DND-41 (cell line): ENCODE results near the gene DST.
A peak's percentile ranks its signal among the peaks of the same experiment; 100 is the strongest.

Experiments used
- ATAC-seq: fragments of 200-7000 bp; cut with Tn5 transposase; 3 replicates; pipeline ENCODE4 v1.9.1; 2021; ENCODE audit warnings: low read depth; ENCODE audit not compliant: insufficient read depth
- DNase-seq: peaks from one replicate; pipeline ENCODE4 v3.0.0-alpha.2; 2020
- H2AFZ ChIP-seq: 2 replicates; pipeline ENCODE4 v1.6.0; 2012; ENCODE audit warnings: low read depth, low read length
- H3K27ac ChIP-seq: 2 replicates; pipeline ENCODE4 v1.5.1; 2012; ENCODE audit warnings: low read length, inconsistent platforms
- H3K27me3 ChIP-seq: fragments of 200-600 bp; sonication (generic); 2 replicates; pipeline ENCODE4 v1.6.0; 2012; ENCODE audit warnings: low read length, mild to moderate bottlenecking, inconsistent platforms; ENCODE audit not compliant: insufficient read depth, poor library complexity
- H3K36me3 ChIP-seq: 2 replicates; pipeline ENCODE4 v1.5.1; 2012; ENCODE audit warnings: low read length, inconsistent platforms; ENCODE audit not compliant: insufficient read depth
- H3K4me1 ChIP-seq: 2 replicates; pipeline ENCODE4 v1.5.1; 2012; ENCODE audit warnings: mild to moderate bottlenecking, low read length; ENCODE audit not compliant: insufficient read depth
- H3K4me2 ChIP-seq: 2 replicates; pipeline ENCODE4 v1.6.0; 2012; ENCODE audit warnings: mild to moderate bottlenecking, moderate library complexity, low read length, inconsistent platforms; ENCODE audit not compliant: insufficient read depth
- H3K4me3 ChIP-seq, 2 experiments: fragments of 200-600 bp in 1 of 2; shearing (Covaris generic) in 1 of 2; 2 replicates each; pipeline ENCODE4 v1.5.1; 2012 to 2016; ENCODE audit warnings: inconsistent platforms in 2 of 2, low read length in 2 of 2, mild to moderate bottlenecking in 2 of 2, low read depth in 1 of 2, moderate library complexity in 1 of 2
- H3K79me2 ChIP-seq: 2 replicates; pipeline ENCODE4 v1.6.0; 2012; ENCODE audit warnings: low read length, inconsistent platforms; ENCODE audit not compliant: insufficient read depth
- H3K9ac ChIP-seq: 2 replicates; pipeline ENCODE4 v1.6.0; 2012; ENCODE audit warnings: low read depth, mild to moderate bottlenecking, inconsistent platforms, low read length, moderate library complexity
- H3K9me3 ChIP-seq: 2 replicates; pipeline ENCODE4 v1.5.1; 2012; ENCODE audit warnings: low read length, moderate library complexity, mild to moderate bottlenecking, inconsistent platforms; ENCODE audit not compliant: insufficient read depth, severe bottlenecking
- H4K20me1 ChIP-seq: 2 replicates; pipeline ENCODE4 v1.6.0; 2012; ENCODE audit warnings: low read length; ENCODE audit not compliant: insufficient read depth
- EZH2 ChIP-seq: IDR thresholded peaks from 3 replicates; pipeline ENCODE4 v1.6.1; 2012; ENCODE audit warnings: borderline replicate concordance, low read depth, mild to moderate bottlenecking, moderate library complexity, low read length, inconsistent platforms; ENCODE audit not compliant: severe bottlenecking
- TF ChIP-seq, protein P1 (sequence below): IDR thresholded peaks from 2 replicates; pipeline ENCODE4 v1.5.1; 2012; ENCODE audit warnings: borderline replicate concordance, low read length, moderate library complexity, mild to moderate bottlenecking; ENCODE audit not compliant: poor library complexity, severe bottlenecking; ENCODE audit errors: extremely low read depth

DST gene

DNA sequence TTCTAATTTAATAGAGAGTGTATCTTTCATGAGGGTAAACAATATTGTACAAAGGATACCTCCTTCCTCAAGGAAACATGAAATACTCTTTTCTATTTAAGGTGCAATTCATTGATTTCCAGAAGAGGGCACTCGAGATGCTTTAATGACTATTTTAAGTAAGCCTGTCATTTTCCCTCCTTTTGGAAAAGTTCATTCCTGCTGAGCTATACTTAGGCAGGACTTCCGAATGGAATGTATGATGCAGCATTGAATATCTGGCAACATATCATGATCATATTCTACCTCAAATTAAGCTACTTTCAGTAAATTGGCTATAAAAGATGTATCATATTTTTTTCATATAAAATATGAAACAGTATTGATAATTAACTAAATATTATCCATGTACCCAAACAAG is 5.0 kb downstream of the DST start:
- peaks cover 8% of the 10 kb centered on the region for H3K27me3 ChIP-seq
- H3K9me3 ChIP-seq: no peaks in the 10 kb centered on the region
- TF ChIP-seq, protein P1, sequence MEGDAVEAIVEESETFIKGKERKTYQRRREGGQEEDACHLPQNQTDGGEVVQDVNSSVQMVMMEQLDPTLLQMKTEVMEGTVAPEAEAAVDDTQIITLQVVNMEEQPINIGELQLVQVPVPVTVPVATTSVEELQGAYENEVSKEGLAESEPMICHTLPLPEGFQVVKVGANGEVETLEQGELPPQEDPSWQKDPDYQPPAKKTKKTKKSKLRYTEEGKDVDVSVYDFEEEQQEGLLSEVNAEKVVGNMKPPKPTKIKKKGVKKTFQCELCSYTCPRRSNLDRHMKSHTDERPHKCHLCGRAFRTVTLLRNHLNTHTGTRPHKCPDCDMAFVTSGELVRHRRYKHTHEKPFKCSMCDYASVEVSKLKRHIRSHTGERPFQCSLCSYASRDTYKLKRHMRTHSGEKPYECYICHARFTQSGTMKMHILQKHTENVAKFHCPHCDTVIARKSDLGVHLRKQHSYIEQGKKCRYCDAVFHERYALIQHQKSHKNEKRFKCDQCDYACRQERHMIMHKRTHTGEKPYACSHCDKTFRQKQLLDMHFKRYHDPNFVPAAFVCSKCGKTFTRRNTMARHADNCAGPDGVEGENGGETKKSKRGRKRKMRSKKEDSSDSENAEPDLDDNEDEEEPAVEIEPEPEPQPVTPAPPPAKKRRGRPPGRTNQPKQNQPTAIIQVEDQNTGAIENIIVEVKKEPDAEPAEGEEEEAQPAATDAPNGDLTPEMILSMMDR: peak; percentile 79
- TF ChIP-seq EZH2: no peak
- H3K79me2 ChIP-seq: no peaks in the 10 kb centered on the region
- no peaks in the 10 kb centered on the region for H4K20me1 ChIP-seq
- no peaks in the 10 kb centered on the region for H3K36me3 ChIP-seq
- no peak for ATAC-seq
- no peak overlapping the region for H3K9ac ChIP-seq
- no peaks in the 10 kb centered on the region for H3K4me1 ChIP-seq
- H3K27ac ChIP-seq: no peak overlapping the region
- H3K4me2 ChIP-seq: no peak overlapping the region
- no peak overlapping the region for H3K4me3 ChIP-seq
- DNase-seq: no peak
- no peak overlapping the region for H2AFZ ChIP-seq

DNA sequence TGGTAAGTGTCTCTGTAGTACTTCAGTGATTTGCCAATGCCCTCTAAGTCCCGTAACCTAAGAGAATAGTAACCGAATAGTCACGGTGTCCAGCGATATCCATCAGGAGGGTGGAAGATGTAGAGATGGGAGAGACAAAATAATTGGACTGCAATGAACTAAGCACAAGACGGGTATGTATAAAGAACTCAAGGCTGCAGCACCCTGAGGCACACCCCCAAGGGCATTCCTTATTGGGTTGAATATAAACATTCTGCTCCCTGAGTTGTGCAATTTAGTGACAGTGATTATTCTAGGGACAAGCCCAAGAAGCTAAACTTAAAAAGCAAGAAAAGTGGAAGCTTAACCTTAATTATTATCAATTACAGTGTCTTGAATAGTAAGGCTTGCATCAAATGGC is 14.6 kb downstream of the DST start:
- no peak overlapping the region for H3K27ac ChIP-seq
- H4K20me1 ChIP-seq: no peaks in the 10 kb centered on the region
- DNase-seq: no peak
- H2AFZ ChIP-seq: no peak overlapping the region
- H3K9me3 ChIP-seq: no peaks in the 10 kb centered on the region
- H3K27me3 ChIP-seq: no peaks in the 10 kb centered on the region
- no peaks in the 10 kb centered on the region for H3K79me2 ChIP-seq
- ATAC-seq: no peak
- no peaks in the 10 kb centered on the region for H3K36me3 ChIP-seq
- H3K4me2 ChIP-seq: no peak overlapping the region
- H3K4me1 ChIP-seq: no peaks in the 10 kb centered on the region
- H3K4me3 ChIP-seq: no peak overlapping the region
- H3K9ac ChIP-seq: no peak overlapping the region
- TF ChIP-seq, protein P1: no peak
- TF ChIP-seq EZH2: no peak

DNA sequence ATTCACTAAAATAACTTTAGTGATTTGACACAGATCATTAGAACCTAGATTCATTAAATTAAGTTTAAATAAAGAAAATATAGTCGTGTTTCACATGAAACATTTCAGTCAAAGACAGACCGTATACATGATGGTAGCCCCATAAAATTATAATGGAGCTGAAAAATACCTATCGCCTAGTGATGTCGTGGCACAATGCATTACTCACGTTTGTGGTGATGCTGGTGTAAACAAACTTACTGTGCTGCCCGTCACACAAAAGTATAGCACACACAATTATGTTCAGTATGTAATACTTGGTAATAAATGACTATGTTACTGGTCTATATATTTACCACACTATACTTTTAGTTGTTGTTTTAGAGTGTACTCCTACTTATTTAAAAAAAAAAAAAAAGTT is 17.3 kb downstream of the DST start:
- Histone ChIP-seq H3K4me2 (no peak overlapping the region), H3K4me1 (no peaks in the 10 kb centered on the region), H3K79me2 (no peaks in the 10 kb centered on the region), H3K9ac (no peak overlapping the region), H3K27ac (no peak overlapping the region), H2AFZ (no peak overlapping the region), H3K27me3 (no peaks in the 10 kb centered on the region), H3K4me3 (no peak overlapping the region), H3K36me3 (no peaks in the 10 kb centered on the region), H3K9me3 (no peaks in the 10 kb centered on the region), H4K20me1 (no peaks in the 10 kb centered on the region)
- TF ChIP-seq, protein P1: no peak
- TF ChIP-seq EZH2: no peak
- no peak for DNase-seq
- no peak for ATAC-seq

DNA sequence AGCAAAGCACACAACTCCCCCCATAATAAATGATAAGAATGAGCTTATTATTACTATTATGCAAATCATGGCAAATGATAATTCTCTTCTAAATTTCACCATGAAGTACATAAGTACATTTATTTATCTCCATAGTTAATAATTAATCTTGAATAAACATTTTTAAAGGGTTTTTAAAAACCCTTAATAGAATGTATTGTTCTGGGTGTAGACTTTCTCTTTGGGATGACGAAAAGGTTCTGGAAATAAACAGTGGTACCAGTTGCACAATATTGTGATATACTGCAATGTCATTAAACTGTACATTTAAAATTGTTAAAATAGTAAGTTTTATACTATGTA is 18.0 kb downstream of the DST start:
- no peak overlapping the region for H3K9ac ChIP-seq
- no peak overlapping the region for H3K27ac ChIP-seq
- ATAC-seq (no peak), DNase-seq (no peak)
- no peak overlapping the region for H3K4me3 ChIP-seq
- no peaks in the 10 kb centered on the region for H3K27me3 ChIP-seq
- H3K9me3 ChIP-seq: no peaks in the 10 kb centered on the region
- no peak overlapping the region for H2AFZ ChIP-seq
- H3K79me2 ChIP-seq: no peaks in the 10 kb centered on the region
- H3K4me2 ChIP-seq: no peak overlapping the region
- TF ChIP-seq EZH2: no peak
- TF ChIP-seq, protein P1: no peak
- H4K20me1 ChIP-seq: no peaks in the 10 kb centered on the region
- H3K36me3 ChIP-seq: no peaks in the 10 kb centered on the region
- no peaks in the 10 kb centered on the region for H3K4me1 ChIP-seq
